GM12878 (cell line): Measurements from ENCODE around the gene DRD2. TPM values are rescaled to one million over a fixed set of nuclear protein-coding genes. Genes with fewer than 3 reads are reported as not detected.

Experiments used
- ATAC-seq: fragments of 200-7000 bp; cut with Tn5 transposase; 3 replicates; pipeline ENCODE4 v1.9.1; 2020; ENCODE audit warnings: mild to moderate bottlenecking, moderate library complexity
- BruUV-seq: library from RNA; stranded (reverse); fragments of 400-500 nt; replicated peaks from 2 replicates; lab custom pipeline; 2021; lab: Mats Ljungman, UMichigan
- CTCF ChIA-PET: fragments of 300-600 bp; sonication (Branson Sonifier 250); formaldehyde crosslinking; extraction: SDS; loops from one replicate; lab custom pipeline; 2021; ENCODE audit warnings: inconsistent platforms; lab: Yijun Ruan, JAX
- POLR2A ChIA-PET: fragments of 350-600 bp; formaldehyde crosslinking; extraction: SDS; loops from one replicate; lab custom pipeline; 2021; ENCODE audit warnings: inconsistent platforms; lab: Charles Lee
- RAD21 ChIA-PET: fragments of 300-600 bp; sonication (Branson Sonifier 250); formaldehyde crosslinking; loops from one replicate; lab custom pipeline; 2023; ENCODE audit warnings: antibody characterized with exemption; ENCODE audit not compliant: unreplicated experiment; lab: Charles Lee
- SMC1A ChIA-PET: fragments of 300-600 bp; sonication (Branson Sonifier 250); formaldehyde crosslinking; loops from one replicate; lab custom pipeline; 2023; ENCODE audit not compliant: unreplicated experiment, uncharacterized antibody; lab: Charles Lee
- DNase-seq: peaks from one replicate; pipeline ENCODE4 v3.0.0-alpha.2; 2011; ENCODE audit warnings: low read depth, low spot score
- FAIRE-seq: peaks from 3 replicates; lab custom pipeline; 2011; peaks lifted over from hg19 to GRCh38; lab: Jason Lieb, UNC
- H2AFZ ChIP-seq: 2 replicates; pipeline ENCODE4 v1.6.0; 2011; ENCODE audit warnings: low read depth, low read length, control low read depth; ENCODE audit not compliant: control insufficient read depth
- H3K27ac ChIP-seq: 2 replicates; pipeline ENCODE4 v1.5.1; 2011; ENCODE audit warnings: control low read depth; ENCODE audit not compliant: control insufficient read depth, insufficient read depth
- H3K27me3 ChIP-seq, 2 experiments: replicated peaks in 1 of 2; 2 replicates each; pipeline versions ENCODE4 v1.6.0 to v1.6.1; 2011; ENCODE audit warnings: low read length in 1 of 2; ENCODE audit not compliant: control insufficient read depth in 2 of 2, insufficient read depth in 2 of 2
- H3K36me3 ChIP-seq, 2 experiments: 2 replicates each; pipeline ENCODE4 v1.5.1; 2011; ENCODE audit warnings: low read length in 1 of 2; ENCODE audit not compliant: control insufficient read depth in 2 of 2, insufficient read depth in 2 of 2
- H3K4me1 ChIP-seq: 2 replicates; pipeline ENCODE4 v1.6.1; 2011; ENCODE audit warnings: mild to moderate bottlenecking, low read length, moderate library complexity, mixed read lengths; ENCODE audit not compliant: control insufficient read depth, insufficient read depth
- H3K4me2 ChIP-seq: 2 replicates; pipeline ENCODE4 v1.6.0; 2011; ENCODE audit warnings: control low read depth; ENCODE audit not compliant: control insufficient read depth, insufficient read depth
- H3K4me3 ChIP-seq: fragments of 200-600 bp; sonication (generic); 2 replicates; pipeline ENCODE4 v1.5.1; 2016
- H3K79me2 ChIP-seq: 2 replicates; pipeline ENCODE4 v1.6.0; 2011; ENCODE audit warnings: low read length; ENCODE audit not compliant: control insufficient read depth, insufficient read depth
- H3K9ac ChIP-seq: 2 replicates; pipeline ENCODE4 v1.8.0; 2011; ENCODE audit warnings: low read length, control low read depth, mixed read lengths; ENCODE audit not compliant: control insufficient read depth, insufficient read depth
- H3K9me3 ChIP-seq: replicated peaks from 3 replicates; pipeline ENCODE4 v1.5.1; 2011; ENCODE audit warnings: mild to moderate bottlenecking, low read length; ENCODE audit not compliant: control insufficient read depth, insufficient read depth
- H4K20me1 ChIP-seq: 2 replicates; pipeline ENCODE4 v1.6.0; 2011; ENCODE audit not compliant: control insufficient read depth, insufficient read depth
- ATF7 ChIP-seq: fragments of 450-650 bp; IDR thresholded peaks from 2 replicates; pipeline ENCODE4 v1.6.1; 2016; ENCODE audit warnings: low read depth, mild to moderate bottlenecking
- BCL11A ChIP-seq: IDR thresholded peaks from 2 replicates; pipeline ENCODE4 v1.6.1; 2011; ENCODE audit warnings: low read depth, low read length
- CBX5 ChIP-seq: sonication (generic); IDR thresholded peaks from 2 replicates; pipeline ENCODE4 v1.6.1; 2016; ENCODE audit warnings: low read depth, moderate library complexity, mild to moderate bottlenecking, inconsistent platforms
- EZH2 ChIP-seq: IDR thresholded peaks from 2 replicates; pipeline ENCODE4 v1.6.1; 2012; ENCODE audit warnings: low read depth, mild to moderate bottlenecking, control low read depth, inconsistent platforms, low read length, borderline replicate concordance; ENCODE audit not compliant: control insufficient read depth
- IKZF1 ChIP-seq: fragments of 450-650 bp; conservative IDR thresholded peaks from 2 replicates; pipeline ENCODE4 v1.6.1; 2017; ENCODE audit warnings: antibody characterized with exemption, mild to moderate bottlenecking
- NFYB ChIP-seq: IDR thresholded peaks from 2 replicates; pipeline ENCODE4 v1.6.1; 2011; ENCODE audit warnings: low read depth, mild to moderate bottlenecking, low read length, improper control_type of control experiment, moderate library complexity; ENCODE audit not compliant: insufficient read depth
- NR2C2 ChIP-seq: IDR thresholded peaks from 2 replicates; pipeline ENCODE4 v1.6.1; 2011; ENCODE audit warnings: borderline replicate concordance, low read depth; ENCODE audit not compliant: control insufficient read depth, insufficient read length
- PAX5 ChIP-seq: IDR thresholded peaks from 2 replicates; pipeline ENCODE4 v1.6.1; 2011; ENCODE audit warnings: low read depth, low read length, borderline replicate concordance
- SMARCA5 ChIP-seq: fragments of 450-650 bp; IDR thresholded peaks from 2 replicates; pipeline ENCODE4 v1.6.1; 2017; ENCODE audit warnings: mild to moderate bottlenecking
- SPI1 ChIP-seq: IDR thresholded peaks from 2 replicates; pipeline ENCODE4 v1.6.1; 2011; ENCODE audit warnings: low read depth, mild to moderate bottlenecking, low read length, moderate library complexity, borderline replicate concordance; ENCODE audit not compliant: insufficient read depth
- TCF3 ChIP-seq: IDR thresholded peaks from 2 replicates; pipeline ENCODE4 v1.6.1; 2012; ENCODE audit warnings: low read depth, mild to moderate bottlenecking, low read length, borderline replicate concordance; ENCODE audit not compliant: insufficient read depth
- ZNF622 ChIP-seq: fragments of 450-650 bp; IDR thresholded peaks from 2 replicates; pipeline ENCODE4 v1.6.1; 2017; ENCODE audit warnings: mild to moderate bottlenecking, inconsistent platforms
- WGBS: methylation state at CpG from one replicate; pipeline ENCODE4 v1.1.6; 2016; ENCODE audit warnings: low lambda C conversion rate; ENCODE audit not compliant: insufficient replicate concordance, insufficient coverage; ENCODE audit errors: missing lambda C conversion rate; 5-methylcytosine and 5-hydroxymethylcytosine counted together
- in situ Hi-C: fragments of 300-500 bp; cut with MboI; formaldehyde crosslinking; loops from 9 replicates; pipeline ENCODE4 v1.14.3; 2018; ENCODE audit warnings: mixed read lengths
- intact Hi-C: fragments of 100-400 bp; cut with micrococcal nuclease; formaldehyde crosslinking; loops from one replicate; pipeline ENCODE4 v1.14.2; 2022; ENCODE audit not compliant: unreplicated experiment
- polyA plus RNA-seq, 11 experiments: library from polyadenylated mRNA; depleted of rRNA in 4 of 11; unstranded in 6 of 11; stranded (reverse) in 5 of 11; fragments of >200 nt; fragmentation: Nextera tagmentation in 4 of 11; fragmentation: Illumina TruSeq in 1 of 11; extraction: Ambion mirVana in 4 of 11; extraction: Trizol in 1 of 11; gene quantifications; 1 replicate in 1 of 11; 2 replicates in 10 of 11; pipeline versions ENCODE4 v1.2.1 to v1.2.3, GENCODE V29; 2011 to 2016; ENCODE audit warnings: inconsistent platforms in 2 of 11, missing spikeins in 2 of 11, low read depth in 1 of 11
- total RNA-seq, 4 experiments: library from RNA; depleted of rRNA in 3 of 4; stranded (reverse); fragments of >200 nt in 3 of 4; fragmentation: Illumina TruSeq in 1 of 4; extraction: Trizol in 1 of 4; gene quantifications; 2 replicates each; pipeline versions ENCODE4 v1.2.1 to v1.2.3, GENCODE V29; 2013 to 2021
- TF ChIP-seq, protein P1 (sequence below), 3 experiments: IDR thresholded peaks in 2 of 3; conservative IDR thresholded peaks in 1 of 3; 2 replicates each; pipeline ENCODE4 v1.5.1; 2011; ENCODE audit warnings: low read depth in 3 of 3, low read length in 3 of 3, mild to moderate bottlenecking in 3 of 3, control low read depth in 2 of 3, moderate library complexity in 2 of 3, inconsistent platforms in 1 of 3, mixed read lengths in 1 of 3; ENCODE audit not compliant: control insufficient read depth in 2 of 3, insufficient read depth in 1 of 3; ENCODE audit errors: extremely low read depth in 1 of 3
- TF ChIP-seq, protein P2 (sequence below): fragments of 450-650 bp; formaldehyde crosslinking; IDR thresholded peaks from 2 replicates; pipeline ENCODE4 v1.5.0; 2022; ENCODE audit warnings: mild to moderate bottlenecking, missing genetic modification characterization
- TF ChIP-seq, protein P3 (sequence below): fragments of 450-650 bp; IDR thresholded peaks from 2 replicates; pipeline ENCODE4 v1.6.1; 2017; ENCODE audit warnings: mild to moderate bottlenecking, low read depth, inconsistent platforms; ENCODE audit not compliant: poor library complexity, severe bottlenecking
- TF ChIP-seq, protein P4 (sequence below): IDR thresholded peaks from 2 replicates; pipeline ENCODE4 v1.6.1; 2012; ENCODE audit warnings: low read depth, low read length, improper control_type of control experiment

DRD2 gene
- total and polyA plus RNA-seq, 10 of the 15 experiments (the other 5 are each of a cell fraction or from before 2014, with no cell fraction given): not detected

DNA sequence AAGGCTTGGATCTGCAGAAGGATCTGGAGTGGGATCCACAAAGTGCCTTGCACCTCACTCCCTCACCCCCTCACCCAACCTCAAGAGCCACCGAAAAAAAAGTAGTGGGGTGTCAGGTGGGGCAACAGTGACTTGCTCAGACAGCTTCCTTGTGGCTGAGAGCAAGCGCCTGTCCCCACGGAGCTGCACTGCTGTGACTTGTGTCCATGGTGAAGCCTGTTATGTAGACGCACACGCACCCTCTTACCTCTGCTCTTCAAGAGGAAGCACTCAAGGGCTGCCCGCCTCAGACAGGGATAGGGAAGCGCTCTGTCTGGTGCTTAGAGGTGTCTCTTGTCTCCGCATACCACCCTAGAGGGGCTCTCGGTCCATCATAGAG lies 1.2 kb downstream of the DRD2 start:
- H3K9ac ChIP-seq: no peak overlapping the region
- no peaks in the 10 kb centered on the region for H3K4me1 ChIP-seq
- BruUV-seq: no TSS peak
- no peaks in the 10 kb centered on the region for H4K20me1 ChIP-seq
- H3K9me3 ChIP-seq: no peaks in the 10 kb centered on the region
- ChIA-PET POLR2A (no interaction called here), SMC1A (no interaction called here), CTCF (no interaction called here), RAD21 (no interaction called here)
- TF ChIP-seq CBX5 (no peak), TCF3 (no peak), NFYB (no peak), EZH2 (no peak), NR2C2 (no peak), ZNF622 (no peak), ATF7 (no peak), SMARCA5 (no peak), IKZF1 (no peak), PAX5 (no peak), BCL11A (no peak), SPI1 (no peak)
- TF ChIP-seq, protein P1, sequence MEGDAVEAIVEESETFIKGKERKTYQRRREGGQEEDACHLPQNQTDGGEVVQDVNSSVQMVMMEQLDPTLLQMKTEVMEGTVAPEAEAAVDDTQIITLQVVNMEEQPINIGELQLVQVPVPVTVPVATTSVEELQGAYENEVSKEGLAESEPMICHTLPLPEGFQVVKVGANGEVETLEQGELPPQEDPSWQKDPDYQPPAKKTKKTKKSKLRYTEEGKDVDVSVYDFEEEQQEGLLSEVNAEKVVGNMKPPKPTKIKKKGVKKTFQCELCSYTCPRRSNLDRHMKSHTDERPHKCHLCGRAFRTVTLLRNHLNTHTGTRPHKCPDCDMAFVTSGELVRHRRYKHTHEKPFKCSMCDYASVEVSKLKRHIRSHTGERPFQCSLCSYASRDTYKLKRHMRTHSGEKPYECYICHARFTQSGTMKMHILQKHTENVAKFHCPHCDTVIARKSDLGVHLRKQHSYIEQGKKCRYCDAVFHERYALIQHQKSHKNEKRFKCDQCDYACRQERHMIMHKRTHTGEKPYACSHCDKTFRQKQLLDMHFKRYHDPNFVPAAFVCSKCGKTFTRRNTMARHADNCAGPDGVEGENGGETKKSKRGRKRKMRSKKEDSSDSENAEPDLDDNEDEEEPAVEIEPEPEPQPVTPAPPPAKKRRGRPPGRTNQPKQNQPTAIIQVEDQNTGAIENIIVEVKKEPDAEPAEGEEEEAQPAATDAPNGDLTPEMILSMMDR (IDR thresholded peaks at IDR 0.05 in 2 of 3, conservative IDR thresholded peaks at IDR 0.05 in 1 of 3; ENCODE audit: control insufficient read depth in 2 of 3, extremely low read depth in 1 of 3, insufficient read depth in 1 of 3, low read depth in 3 of 3, low read length in 3 of 3): no peak
- TF ChIP-seq, protein P2, sequence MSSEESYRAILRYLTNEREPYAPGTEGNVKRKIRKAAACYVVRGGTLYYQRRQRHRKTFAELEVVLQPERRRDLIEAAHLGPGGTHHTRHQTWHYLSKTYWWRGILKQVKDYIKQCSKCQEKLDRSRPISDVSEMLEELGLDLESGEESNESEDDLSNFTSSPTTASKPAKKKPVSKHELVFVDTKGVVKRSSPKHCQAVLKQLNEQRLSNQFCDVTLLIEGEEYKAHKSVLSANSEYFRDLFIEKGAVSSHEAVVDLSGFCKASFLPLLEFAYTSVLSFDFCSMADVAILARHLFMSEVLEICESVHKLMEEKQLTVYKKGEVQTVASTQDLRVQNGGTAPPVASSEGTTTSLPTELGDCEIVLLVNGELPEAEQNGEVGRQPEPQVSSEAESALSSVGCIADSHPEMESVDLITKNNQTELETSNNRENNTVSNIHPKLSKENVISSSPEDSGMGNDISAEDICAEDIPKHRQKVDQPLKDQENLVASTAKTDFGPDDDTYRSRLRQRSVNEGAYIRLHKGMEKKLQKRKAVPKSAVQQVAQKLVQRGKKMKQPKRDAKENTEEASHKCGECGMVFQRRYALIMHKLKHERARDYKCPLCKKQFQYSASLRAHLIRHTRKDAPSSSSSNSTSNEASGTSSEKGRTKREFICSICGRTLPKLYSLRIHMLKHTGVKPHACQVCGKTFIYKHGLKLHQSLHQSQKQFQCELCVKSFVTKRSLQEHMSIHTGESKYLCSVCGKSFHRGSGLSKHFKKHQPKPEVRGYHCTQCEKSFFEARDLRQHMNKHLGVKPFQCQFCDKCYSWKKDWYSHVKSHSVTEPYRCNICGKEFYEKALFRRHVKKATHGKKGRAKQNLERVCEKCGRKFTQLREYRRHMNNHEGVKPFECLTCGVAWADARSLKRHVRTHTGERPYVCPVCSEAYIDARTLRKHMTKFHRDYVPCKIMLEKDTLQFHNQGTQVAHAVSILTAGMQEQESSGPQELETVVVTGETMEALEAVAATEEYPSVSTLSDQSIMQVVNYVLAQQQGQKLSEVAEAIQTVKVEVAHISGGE (CRISPR knock-in tag): no peak
- TF ChIP-seq, protein P3, sequence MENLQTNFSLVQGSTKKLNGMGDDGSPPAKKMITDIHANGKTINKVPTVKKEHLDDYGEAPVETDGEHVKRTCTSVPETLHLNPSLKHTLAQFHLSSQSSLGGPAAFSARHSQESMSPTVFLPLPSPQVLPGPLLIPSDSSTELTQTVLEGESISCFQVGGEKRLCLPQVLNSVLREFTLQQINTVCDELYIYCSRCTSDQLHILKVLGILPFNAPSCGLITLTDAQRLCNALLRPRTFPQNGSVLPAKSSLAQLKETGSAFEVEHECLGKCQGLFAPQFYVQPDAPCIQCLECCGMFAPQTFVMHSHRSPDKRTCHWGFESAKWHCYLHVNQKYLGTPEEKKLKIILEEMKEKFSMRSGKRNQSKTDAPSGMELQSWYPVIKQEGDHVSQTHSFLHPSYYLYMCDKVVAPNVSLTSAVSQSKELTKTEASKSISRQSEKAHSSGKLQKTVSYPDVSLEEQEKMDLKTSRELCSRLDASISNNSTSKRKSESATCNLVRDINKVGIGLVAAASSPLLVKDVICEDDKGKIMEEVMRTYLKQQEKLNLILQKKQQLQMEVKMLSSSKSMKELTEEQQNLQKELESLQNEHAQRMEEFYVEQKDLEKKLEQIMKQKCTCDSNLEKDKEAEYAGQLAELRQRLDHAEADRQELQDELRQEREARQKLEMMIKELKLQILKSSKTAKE: no peak
- TF ChIP-seq, protein P4, sequence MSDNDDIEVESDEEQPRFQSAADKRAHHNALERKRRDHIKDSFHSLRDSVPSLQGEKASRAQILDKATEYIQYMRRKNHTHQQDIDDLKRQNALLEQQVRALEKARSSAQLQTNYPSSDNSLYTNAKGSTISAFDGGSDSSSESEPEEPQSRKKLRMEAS: no peak
- intact Hi-C loops: no loop called here
- DNase-seq: no peak
- H3K4me3 ChIP-seq: no peak overlapping the region
- H3K27ac ChIP-seq: no peak overlapping the region
- no peak overlapping the region for H3K4me2 ChIP-seq
- in situ Hi-C loops: no loop called here
- no peak for FAIRE-seq
- 57% methylated on average over 8 of the region's 9 CpGs for WGBS
- no peaks in the 10 kb centered on the region for H3K36me3 ChIP-seq
- peaks cover 12 to 18% of the 10 kb centered on the region in 2 experiments; a peak in 3 of 4 replicates for H3K27me3 ChIP-seq
- H2AFZ ChIP-seq: no peak overlapping the region
- ATAC-seq: no peak
- H3K79me2 ChIP-seq: no peaks in the 10 kb centered on the region
